ENCODE measurements around the gene FERMT3. TPM values are rescaled to one million over a fixed set of nuclear protein-coding genes. Genes with fewer than 3 reads are reported as not detected.
A peak's percentile ranks its signal among the peaks of the same experiment; 100 is the strongest.

Gene FERMT3
- total and polyA plus RNA-seq, 2 of the 13 experiments (the other 11 are each of a cell fraction or from before 2014, with no cell fraction given), result 0.29 TPM; not detected in 1

GRCh38 chr11:64234647-64235379 lies 28.3 kb downstream of the FERMT3 start (continued):
- TF ChIP-seq ZNF414 (CRISPR knock-in tag; IDR thresholded peaks at IDR 0.05), result 0 out of 2 replicates have a peak, but pooled peaks have one; percentile 45
- TF ChIP-seq TP53 (CRISPR knock-in tag; conservative IDR thresholded peaks at IDR 0.05), result no peak
- TF ChIP-seq ATF5 (CRISPR knock-in tag; IDR thresholded peaks at IDR 0.05; ENCODE audit: low read depth), result no peak
- no peak for TF ChIP-seq EHMT2 (IDR thresholded peaks at IDR 0.05; ENCODE audit: borderline replicate concordance, low read depth, low read length)
- TF ChIP-seq SIN3A (IDR thresholded peaks at IDR 0.05; ENCODE audit: borderline replicate concordance, low read depth, low read length), result no peak
- TF ChIP-seq PRMT3 (CRISPR knock-in tag; IDR thresholded peaks at IDR 0.05; ENCODE audit: borderline replicate concordance, low read depth), result no peak
- TF ChIP-seq ZNF652 (CRISPR knock-in tag; IDR thresholded peaks at IDR 0.05; ENCODE audit: borderline replicate concordance, low read depth), result no peak
- TF ChIP-seq NAIF1 (CRISPR knock-in tag; IDR thresholded peaks at IDR 0.05; ENCODE audit: borderline replicate concordance), result no peak
- TF ChIP-seq U2AF2 (IDR thresholded peaks at IDR 0.05; ENCODE audit: low read depth, low read length), result no peak
- TF ChIP-seq HMGA1 (CRISPR knock-in tag; conservative IDR thresholded peaks at IDR 0.05), result no peak
- TF ChIP-seq MYC (CRISPR knock-in tag; IDR thresholded peaks at IDR 0.05; ENCODE audit: borderline replicate concordance), result peak; percentile 62; the same call in 1 of the 2 replicates
- no peak for TF ChIP-seq SRSF9 (IDR thresholded peaks at IDR 0.05; ENCODE audit: borderline replicate concordance, insufficient read depth, low read depth, low read length, poor library complexity, severe bottlenecking)
- no peak for TF ChIP-seq ZNF18 (CRISPR knock-in tag; IDR thresholded peaks at IDR 0.05; ENCODE audit: insufficient replicate concordance)
- no peak for TF ChIP-seq SOX6 (IDR thresholded peaks at IDR 0.05)
- TF ChIP-seq SOX6 (CRISPR knock-in tag; IDR thresholded peaks at IDR 0.05), result no peak
- TF ChIP-seq ZNF292 (CRISPR knock-in tag; IDR thresholded peaks at IDR 0.05; ENCODE audit: borderline replicate concordance, low read depth), result no peak
